ENCODE measurements around the gene FCHSD2. TPM values are rescaled to one million over a fixed set of nuclear protein-coding genes. Genes with fewer than 3 reads are reported as not detected.
A peak's percentile ranks its signal among the peaks of the same experiment; 100 is the strongest.

The FCHSD2 gene
- total and polyA plus RNA-seq, 2 of the 13 experiments (the other 11 are each of a cell fraction or from before 2014, with no cell fraction given), result 20.5 to 24.8 TPM

- TF ChIP-seq ZNF550 (CRISPR knock-in tag; IDR thresholded peaks at IDR 0.05; ENCODE audit: borderline replicate concordance), result no peak
- 0 out of 2 replicates have a peak, but pooled peaks have one; percentile 16 for TF ChIP-seq CTCF (CRISPR knock-in tag; IDR thresholded peaks at IDR 0.05)
- no peak for TF ChIP-seq ZBTB46 (CRISPR knock-in tag; IDR thresholded peaks at IDR 0.05; ENCODE audit: borderline replicate concordance)
- TF ChIP-seq SNAPC2 (CRISPR knock-in tag; IDR thresholded peaks at IDR 0.05), result no peak
- TF ChIP-seq ZNF703 (CRISPR knock-in tag; IDR thresholded peaks at IDR 0.05; ENCODE audit: borderline replicate concordance), result no peak
- TF ChIP-seq NFE2L1 (CRISPR knock-in tag; IDR thresholded peaks at IDR 0.05; ENCODE audit: borderline replicate concordance), result no peak
- no peak for TF ChIP-seq NFE2 (CRISPR knock-in tag; IDR thresholded peaks at IDR 0.05)
- no peak for TF ChIP-seq MNT (IDR thresholded peaks at IDR 0.05)
- 0 out of 2 replicates have a peak, but pooled peaks have one; percentile 31 for TF ChIP-seq MXD4 (CRISPR knock-in tag; IDR thresholded peaks at IDR 0.05)
- no peak for TF ChIP-seq KDM5A (IDR thresholded peaks at IDR 0.05; ENCODE audit: borderline replicate concordance, low read length)
- peak; percentile 76 for TF ChIP-seq ZNF362 (CRISPR knock-in tag; IDR thresholded peaks at IDR 0.05; ENCODE audit: borderline replicate concordance)
- TF ChIP-seq ZFP37 (CRISPR knock-in tag; IDR thresholded peaks at IDR 0.05; ENCODE audit: borderline replicate concordance), result no peak
- no peak for TF ChIP-seq ZSCAN21 (CRISPR knock-in tag; IDR thresholded peaks at IDR 0.05; ENCODE audit: borderline replicate concordance)
- TF ChIP-seq TEAD2 (CRISPR knock-in tag; IDR thresholded peaks at IDR 0.05), result no peak
- no peak for TF ChIP-seq ZNF800 (CRISPR knock-in tag; IDR thresholded peaks at IDR 0.05)
- TF ChIP-seq ZFY (CRISPR knock-in tag; IDR thresholded peaks at IDR 0.05), result peak; percentile 53
- TF ChIP-seq RAD51 (IDR thresholded peaks at IDR 0.05; ENCODE audit: borderline replicate concordance), result no peak
- no peak for TF ChIP-seq MATR3 (CRISPR knock-in tag; IDR thresholded peaks at IDR 0.05)
- TF ChIP-seq HDAC6 (IDR thresholded peaks at IDR 0.05; ENCODE audit: low read depth, low read length), result no peak
- TF ChIP-seq CREB1 (IDR thresholded peaks at IDR 0.05), result no peak
- TF ChIP-seq CREB1 (CRISPR knock-in tag; IDR thresholded peaks at IDR 0.05), result no peak
- no peak for TF ChIP-seq TRIM24 (CRISPR knock-in tag; IDR thresholded peaks at IDR 0.05)
- TF ChIP-seq AHR (CRISPR knock-in tag; IDR thresholded peaks at IDR 0.05), result no peak
Measured at GRCh38 chr11:73172992-73173656, 31.0 kb upstream of the FCHSD2 start (continued).
